ENCODE data around the gene SELP.
"Not testable (repeated sequence)": the region's sequence is repeated elsewhere in the genome, so short reads cannot be mapped to it uniquely, and the experiment has no call there.

GRCh38 chr1:169670244-169670643 lies 40.3 kb upstream of the SELP start:
- not testable (repeated sequence) for TF ChIP-seq ZNF317 (CRISPR knock-in tag; IDR thresholded peaks at IDR 0.05; ENCODE audit: borderline replicate concordance, low read depth); CTCF (IDR thresholded peaks at IDR 0.05); CBFB (CRISPR knock-in tag; IDR thresholded peaks at IDR 0.05; ENCODE audit: low read depth); ZNF532 (CRISPR knock-in tag; IDR thresholded peaks at IDR 0.05; ENCODE audit: borderline replicate concordance); CREB1 (CRISPR knock-in tag; IDR thresholded peaks at IDR 0.05); HMGXB4 (CRISPR knock-in tag; IDR thresholded peaks at IDR 0.05); USF1 (CRISPR knock-in tag; IDR thresholded peaks at IDR 0.05)
